Stimulated activated CD8-positive, alpha-beta memory T cell treated with anti-CD3 and anti-CD28 coated beads, Interleukin-7, amount 100 ng/mL, for 24 hours (primary cell): ENCODE measurements around the gene GPR39.

Source experiments
- DNase-seq: peaks from one replicate; pipeline ENCODE4 v3.0.0-alpha.2; 2020; ENCODE audit warnings: low read depth

GPR39 gene

DNA sequence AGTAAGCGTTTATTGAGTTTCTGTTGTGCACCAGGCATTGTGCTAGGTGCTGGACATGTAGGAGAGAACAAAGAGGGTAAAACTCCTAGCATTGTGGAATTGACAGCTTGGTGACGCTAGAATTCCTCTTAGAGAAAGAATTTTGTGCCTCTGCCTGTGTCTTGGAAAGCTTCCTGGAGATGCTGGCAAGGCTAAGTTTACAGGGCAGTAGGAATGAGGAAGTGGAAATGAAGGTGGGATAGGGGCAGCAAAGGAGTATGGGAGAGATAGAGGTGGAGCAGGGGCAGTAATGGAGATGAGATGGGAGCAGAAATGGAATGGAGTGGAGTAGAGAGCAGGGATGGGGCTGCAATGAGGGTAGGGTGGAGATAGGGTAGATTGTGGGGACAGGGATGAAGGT lies 29.8 kb downstream of the GPR39 start:
- no peak for DNase-seq

DNA sequence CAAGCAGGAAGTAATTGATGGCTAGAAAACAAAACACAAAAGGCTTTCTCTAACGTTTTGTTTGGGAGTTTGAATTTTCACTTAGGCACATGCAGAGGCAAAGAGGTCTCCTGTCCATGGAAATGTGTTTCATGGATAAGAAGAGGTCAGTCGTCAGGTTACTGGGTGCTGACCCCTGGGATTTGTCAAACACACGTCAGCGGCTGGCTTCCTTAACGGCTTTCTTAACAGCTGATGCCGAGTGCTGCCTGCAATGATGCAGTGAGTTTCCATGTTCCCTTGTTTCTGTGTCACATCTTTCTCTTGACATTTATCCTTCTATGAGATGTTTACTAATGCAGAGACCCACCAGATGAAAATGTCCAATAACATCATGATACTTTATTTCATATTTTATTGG lies 31.7 kb downstream of the GPR39 start:
- no peak for DNase-seq

DNA sequence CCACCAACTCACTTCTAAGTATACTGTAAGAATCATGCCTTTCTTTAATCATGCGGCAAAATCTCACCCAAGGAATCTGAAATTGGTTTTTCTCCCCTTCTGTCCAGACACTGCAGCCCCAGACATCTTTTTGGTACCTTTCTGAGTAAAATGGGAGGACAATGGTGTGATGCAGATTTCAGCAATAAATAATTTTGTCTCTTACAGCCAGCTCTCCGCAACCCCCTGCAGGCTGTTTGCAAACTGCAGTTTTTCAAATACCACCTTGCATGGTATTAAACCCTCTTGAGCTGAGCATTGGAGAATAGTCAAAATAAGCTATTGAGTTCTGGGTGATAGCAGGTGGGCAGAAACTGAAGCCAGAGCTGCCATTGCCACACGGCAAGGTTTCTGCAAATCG lies 32.2 kb downstream of the GPR39 start:
- no peak for DNase-seq

DNA sequence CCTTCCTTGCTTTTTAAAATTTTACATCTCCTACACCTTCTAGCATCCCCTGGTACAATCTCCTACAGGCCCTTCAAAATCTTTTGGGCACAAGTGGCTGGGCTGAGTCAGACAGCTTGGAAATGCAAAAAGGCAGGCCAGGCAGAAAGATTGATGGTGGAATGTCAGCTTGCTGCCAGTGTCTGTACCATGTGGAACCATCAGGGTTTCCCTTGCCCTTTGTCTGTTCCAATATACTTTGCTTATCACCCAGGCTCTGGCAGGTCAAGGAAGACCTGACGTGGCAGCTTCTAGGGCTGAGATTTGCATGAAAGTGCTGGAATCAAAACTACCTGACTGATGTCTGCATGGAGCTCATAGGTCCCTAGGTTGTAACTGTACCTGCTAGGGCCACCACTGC lies 33.3 kb downstream of the GPR39 start:
- no peak for DNase-seq

DNA sequence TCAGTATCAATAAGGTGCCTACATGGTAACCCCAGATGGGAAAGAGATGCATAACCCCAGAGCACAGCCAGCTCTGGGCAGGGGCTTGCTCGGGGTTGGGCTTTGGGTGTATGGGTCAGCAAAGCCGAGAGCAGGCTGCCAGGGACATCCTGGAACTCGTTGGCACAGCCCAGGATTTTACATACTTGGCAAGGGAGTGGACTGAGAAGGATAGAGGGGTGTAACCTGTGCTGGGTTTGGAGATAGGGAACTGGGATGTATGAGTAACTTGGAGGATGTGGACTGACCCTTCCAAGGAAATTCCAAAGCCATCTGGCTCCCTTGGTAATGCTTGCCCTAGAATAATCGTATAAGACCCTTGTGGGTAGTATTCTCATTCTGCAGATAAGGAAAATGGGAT lies 44.2 kb downstream of the GPR39 start:
- no peak for DNase-seq

- DNase-seq, result no peak
Measured at GRCh38 chr2:132462236-132462635, 45.6 kb downstream of the GPR39 start.

DNA sequence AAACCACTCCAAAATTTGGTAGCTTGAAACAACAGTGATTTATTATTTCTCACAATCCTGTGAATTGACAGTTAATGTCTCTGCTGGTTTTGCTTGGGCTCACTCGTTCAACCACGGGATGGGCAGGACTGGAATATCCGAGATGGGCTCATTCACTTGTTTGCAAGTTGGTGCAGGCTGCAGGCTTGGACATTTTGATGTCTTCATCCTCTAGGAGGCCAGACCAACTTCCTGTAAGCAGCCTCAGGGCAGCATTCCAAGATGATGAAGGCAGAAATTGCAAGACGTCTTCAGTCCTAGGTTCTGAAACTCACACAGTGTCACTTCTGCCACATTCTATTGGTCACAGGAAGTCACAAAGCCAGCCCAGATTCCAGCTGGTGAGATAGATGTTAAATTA lies 47.1 kb downstream of the GPR39 start:
- no peak for DNase-seq

GRCh38 chr2:132465917-132466316 lies 49.3 kb downstream of the GPR39 start:
- DNase-seq, result no peak

GRCh38 chr2:132466428-132467028 lies 49.9 kb downstream of the GPR39 start:
- no peak for DNase-seq

GRCh38 chr2:132468821-132469675 lies 52.4 kb downstream of the GPR39 start:
- DNase-seq, result no peak

DNA sequence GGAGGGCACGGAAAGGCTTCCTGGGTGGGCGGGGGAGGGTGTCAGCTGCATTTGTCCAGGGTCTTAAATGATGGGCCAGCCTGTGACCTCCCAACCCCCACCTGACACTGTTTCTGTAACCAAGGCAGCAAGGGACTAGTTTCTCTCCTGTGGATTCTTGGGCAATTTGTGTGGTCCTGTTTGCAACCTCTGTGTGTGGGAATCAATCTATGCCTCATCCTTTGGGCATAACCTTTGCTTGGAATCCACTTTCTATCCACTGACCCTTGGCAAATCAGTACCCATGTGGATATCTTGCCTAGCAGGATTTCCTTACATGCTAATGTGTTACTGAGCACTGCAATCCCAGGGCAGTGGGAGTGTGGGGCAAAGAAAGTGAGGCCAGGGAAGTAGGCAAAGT lies 54.1 kb downstream of the GPR39 start:
- DNase-seq, result no peak

GRCh38 chr2:132473174-132473883 lies 56.7 kb downstream of the GPR39 start:
- no peak for DNase-seq

GRCh38 chr2:132475615-132476014 lies 59.0 kb downstream of the GPR39 start:
- DNase-seq, result no peak

DNA sequence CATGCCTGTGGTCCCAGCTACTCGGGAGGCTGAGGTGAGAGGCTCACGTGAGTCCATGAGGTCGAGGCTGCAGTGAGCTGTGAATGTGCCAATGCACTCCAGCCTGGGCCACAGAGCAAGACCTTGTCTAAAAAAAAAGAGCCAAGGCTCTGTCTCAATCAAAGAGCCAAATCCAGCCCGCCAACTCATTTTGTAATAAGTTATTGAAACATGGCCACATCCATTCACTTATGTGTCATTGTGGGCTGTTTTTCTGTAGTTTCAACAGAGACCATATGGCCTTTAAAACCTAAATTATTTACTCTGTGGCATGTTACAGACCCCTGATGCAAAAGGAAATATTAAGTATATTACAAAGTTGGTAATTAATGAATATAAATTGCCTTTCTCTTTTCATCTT lies 60.8 kb downstream of the GPR39 start:
- DNase-seq, result no peak

- DNase-seq, result no peak
Measured at GRCh38 chr2:132477962-132478361, 61.4 kb downstream of the GPR39 start.

- no peak for DNase-seq
Measured at GRCh38 chr2:132478461-132479105, 62.0 kb downstream of the GPR39 start.

GRCh38 chr2:132479155-132479554 lies 62.5 kb downstream of the GPR39 start:
- DNase-seq, result no peak

- DNase-seq, result no peak
Measured at GRCh38 chr2:132482821-132483220, 66.2 kb downstream of the GPR39 start.

GRCh38 chr2:132484144-132484543 lies 67.5 kb downstream of the GPR39 start:
- no peak for DNase-seq

- no peak for DNase-seq
Measured at GRCh38 chr2:132488491-132488890, 71.9 kb downstream of the GPR39 start.

DNA sequence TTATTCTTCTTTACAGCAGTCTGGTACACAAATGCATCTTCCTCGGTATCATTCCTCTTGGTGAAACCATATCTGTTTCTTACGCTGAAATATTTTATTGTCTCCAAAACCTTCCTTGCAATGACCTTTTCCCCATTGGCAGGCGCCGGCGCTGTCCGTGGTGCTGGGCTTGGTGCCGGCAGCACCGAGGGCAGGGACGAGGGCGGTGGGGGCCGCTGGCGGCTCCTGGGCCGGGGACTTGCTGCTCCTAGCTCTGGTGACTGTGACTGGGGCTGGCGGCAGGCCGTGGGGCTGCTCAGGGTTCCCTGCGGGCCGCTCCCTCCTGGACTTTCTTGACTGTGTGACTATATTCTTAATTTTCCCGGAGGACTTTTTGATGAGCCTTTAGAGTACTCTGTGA lies 72.5 kb downstream of the GPR39 start:
- DNase-seq, result no peak

DNA sequence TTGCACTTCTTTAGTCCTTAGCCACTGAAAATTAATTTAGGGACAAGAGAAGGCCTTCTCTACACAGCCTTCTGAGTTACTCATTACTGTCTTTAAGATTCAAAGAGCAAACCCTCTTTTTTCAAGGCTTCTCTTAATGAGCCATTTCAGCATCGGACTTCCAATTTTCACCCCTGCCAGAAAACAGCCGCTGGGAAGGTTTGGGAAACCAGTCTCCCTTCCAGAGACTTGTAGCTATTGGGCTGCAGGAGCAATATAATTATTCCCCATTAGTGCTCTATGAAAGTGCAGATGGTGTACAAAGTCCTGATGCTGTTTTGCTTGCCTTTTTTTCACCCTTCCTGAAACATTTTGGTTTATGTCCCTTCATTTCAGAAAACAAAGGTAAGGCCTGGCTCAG lies 79.3 kb downstream of the GPR39 start:
- no peak for DNase-seq

- no peak for DNase-seq
Measured at GRCh38 chr2:132496555-132496954, 80.0 kb downstream of the GPR39 start.
